Measurements from ENCODE around the gene DNPH1. TPM values are rescaled to one million over a fixed set of nuclear protein-coding genes. Genes with fewer than 3 reads are reported as not detected.

DNPH1 gene
- polyA plus RNA-seq, 2 of the 4 experiments (the other 2 are of a cell fraction): 63.2 to 82.0 TPM

GRCh38 chr6:43180985-43181384, 48.3 kb downstream of the DNPH1 start:
- peak overlapping the region; percentile 93 for H3K4me2 ChIP-seq
- DNase-seq (ENCODE audit: low read depth in 1 of 2, low spot score in 1 of 2) (no peak), FAIRE-seq (no peak), ATAC-seq (peak; percentile 24 to 31; a peak in 3 of 6 replicates)
- ChIA-PET POLR2A (no interaction called here), CTCF (interaction anchor here (0.9 to 3.5 kb wide), 4 partner anchors 9 to 117 kb away, joined by 3 to 12 read pairs (median 6); partner anchors contain the start of genes DNPH1, SLC22A7 and SRF)
- peak overlapping the region; percentile 84 to 97; a peak in 5 of 6 replicates for H3K27ac ChIP-seq
- no peak overlapping the region; the same call in 2 of the 3 replicates for H3K4me3 ChIP-seq
- no peaks in the 10 kb centered on the region for H3K9me3 ChIP-seq
- TF ChIP-seq POLR2A (IDR thresholded peaks at IDR 0.05; ENCODE audit: low read length): no peak
- TF ChIP-seq FOXS1 (CRISPR knock-in tag; IDR thresholded peaks at IDR 0.05): no peak
- no peak for TF ChIP-seq BHLHE40 (IDR thresholded peaks at IDR 0.05; ENCODE audit: low read depth, low read length)
- TF ChIP-seq USF2 (IDR thresholded peaks at IDR 0.05): no peak
- no peak for TF ChIP-seq EHF (CRISPR knock-in tag; IDR thresholded peaks at IDR 0.05)
- no peak for TF ChIP-seq CHD2 (IDR thresholded peaks at IDR 0.05; ENCODE audit: low read length, partially characterized antibody)
- TF ChIP-seq RCOR1 (IDR thresholded peaks at IDR 0.05; ENCODE audit: low read depth, low read length): no peak
- 73% methylated on average over 4 of the region's 5 CpGs for WGBS (ENCODE audit: missing lambda C conversion rate)
- H3K4me1 ChIP-seq: peaks cover 13% of the 10 kb centered on the region; the same call in 2 of the 3 replicates

GRCh38 chr6:43180058-43180457, 49.2 kb downstream of the DNPH1 start:
- no peak for FAIRE-seq
- POLR2A ChIA-PET: no interaction called here

GRCh38 chr6:43178951-43179830, 50.1 kb downstream of the DNPH1 start:
- ATAC-seq (no peak), DNase-seq (ENCODE audit: low read depth in 1 of 2, low spot score in 1 of 2) (no peak), FAIRE-seq (no peak)
- H3K4me2 ChIP-seq: no peak overlapping the region
- H3K9me3 ChIP-seq: no peaks in the 10 kb centered on the region
- H3K4me3 ChIP-seq: no peak overlapping the region
- 91% methylated on average over 15 of the region's 20 CpGs for WGBS (ENCODE audit: missing lambda C conversion rate)
- no peak overlapping the region for H3K27ac ChIP-seq
- ChIA-PET CTCF (interaction anchor here (1.4 to 3.5 kb wide), 4 partner anchors 7 to 277 kb away, joined by 3 to 12 read pairs (median 6); partner anchors contain the start of genes SLC22A7 and SRF), POLR2A (no interaction called here)
- no peak for TF ChIP-seq RAD21 (conservative IDR thresholded peaks at IDR 0.05 in 1 of 2, IDR thresholded peaks at IDR 0.05 in 1 of 2)
- TF ChIP-seq TP53 (CRISPR knock-in tag; IDR thresholded peaks at IDR 0.05): no peak
- no peak for TF ChIP-seq POLR2AphosphoS2 (conservative IDR thresholded peaks at IDR 0.05; ENCODE audit: low read length)
- TF ChIP-seq KDM1A (IDR thresholded peaks at IDR 0.05; ENCODE audit: low read depth): no peak
- TF ChIP-seq CHD4 (IDR thresholded peaks at IDR 0.05; ENCODE audit: borderline replicate concordance): no peak
- TF ChIP-seq BHLHE40 (IDR thresholded peaks at IDR 0.05; ENCODE audit: low read depth, low read length): no peak
- TF ChIP-seq CBX8 (IDR thresholded peaks at IDR 0.05): no peak
- TF ChIP-seq RCOR1 (IDR thresholded peaks at IDR 0.05; ENCODE audit: low read depth, low read length): no peak
- no peak for TF ChIP-seq EHMT2 (IDR thresholded peaks at IDR 0.05; ENCODE audit: low read depth)
- TF ChIP-seq TFCP2L1 (CRISPR knock-in tag; IDR thresholded peaks at IDR 0.05): no peak
- TF ChIP-seq NFE2L2 (conservative IDR thresholded peaks at IDR 0.05; ENCODE audit: low read length): no peak
- TF ChIP-seq BCL3 (IDR thresholded peaks at IDR 0.05): no peak
- TF ChIP-seq MAZ (IDR thresholded peaks at IDR 0.05; ENCODE audit: borderline replicate concordance, low read depth, low read length): no peak
- peaks cover 24% of the 10 kb centered on the region for H3K4me1 ChIP-seq

More at GRCh38 chr6:43180058-43180457, 49.2 kb downstream of the DNPH1 start:
- no peak overlapping the region for H3K4me2 ChIP-seq
- TF ChIP-seq RFX5 (IDR thresholded peaks at IDR 0.05) (no peak), FOSB (CRISPR knock-in tag; IDR thresholded peaks at IDR 0.05) (no peak), TP53 (CRISPR knock-in tag; IDR thresholded peaks at IDR 0.05) (no peak), KDM1A (IDR thresholded peaks at IDR 0.05; ENCODE audit: low read depth) (no peak), HOXB5 (CRISPR knock-in tag; IDR thresholded peaks at IDR 0.05) (no peak), ATOH8 (CRISPR knock-in tag; IDR thresholded peaks at IDR 0.05; ENCODE audit: low read depth) (no peak), GATA3 (IDR thresholded peaks at IDR 0.05; ENCODE audit: borderline replicate concordance) (no peak), SREBF2 (IDR thresholded peaks at IDR 0.05) (no peak), RCOR1 (IDR thresholded peaks at IDR 0.05; ENCODE audit: low read depth, low read length) (no peak), CBX8 (IDR thresholded peaks at IDR 0.05) (no peak), ESRRA (IDR thresholded peaks at IDR 0.05; ENCODE audit: borderline replicate concordance, low read length) (no peak), USF2 (IDR thresholded peaks at IDR 0.05) (no peak), EP300 (IDR thresholded peaks at IDR 0.05) (no peak), HES2 (IDR thresholded peaks at IDR 0.05) (no peak), MAFK (IDR thresholded peaks at IDR 0.05; ENCODE audit: partially characterized antibody) (no peak)
- CTCF ChIA-PET: interaction anchor here (0.9 to 3.5 kb wide), 5 partner anchors 8 to 278 kb away, joined by 3 to 12 read pairs (median 5); partner anchors contain the start of genes DNPH1, SLC22A7 and SRF
- H3K4me1 ChIP-seq: peaks cover 19% of the 10 kb centered on the region
- peak overlapping the region in 1 of 2 experiments; percentile 33; a peak in 1 of 6 replicates for H3K27ac ChIP-seq
- no peak overlapping the region for H3K4me3 ChIP-seq
- no peaks in the 10 kb centered on the region for H3K9me3 ChIP-seq
- ATAC-seq: no peak
- DNase-seq (ENCODE audit: low read depth in 1 of 2, low spot score in 1 of 2): no peak
- 85% methylated on average over 5 of the region's 7 CpGs for WGBS (ENCODE audit: missing lambda C conversion rate)
